ENCODE measurements around the gene NINJ2.

DNA sequence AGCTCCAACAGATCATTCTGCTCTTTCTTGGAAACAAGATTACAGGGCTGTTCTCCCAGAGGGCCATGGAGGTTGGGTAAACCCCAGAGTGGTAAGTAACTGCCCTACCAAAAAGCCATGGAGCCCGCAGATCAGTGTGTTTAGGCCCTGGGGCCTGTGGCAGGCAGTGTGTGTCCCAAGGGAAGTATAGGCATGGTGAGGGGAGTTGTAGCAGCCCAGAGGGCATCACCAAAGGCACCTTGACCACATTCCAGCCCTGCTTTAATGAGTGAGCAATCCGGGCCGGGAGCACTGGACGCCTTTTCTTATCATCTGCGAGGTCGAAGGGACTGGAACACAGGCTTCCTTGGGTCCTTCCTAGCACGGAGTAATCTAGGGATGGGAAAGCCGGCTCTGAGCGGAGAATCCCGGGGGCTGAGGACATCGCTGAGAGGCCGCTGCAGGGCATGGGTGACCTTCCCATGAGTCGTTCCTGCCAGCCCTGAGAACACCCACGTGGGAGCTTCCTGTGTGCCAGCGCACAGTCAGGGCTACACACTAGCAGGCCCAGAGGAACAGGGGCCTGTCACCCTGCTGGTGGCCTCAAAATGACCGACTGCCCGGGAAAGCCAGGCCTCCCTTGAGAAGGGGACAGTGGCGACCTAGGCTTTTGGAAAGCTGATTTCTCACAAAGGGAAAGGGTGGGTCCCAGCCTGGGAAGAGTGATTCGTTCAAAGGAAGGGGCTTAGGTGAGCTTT lies 91.3 kb downstream of the NINJ2 start:
- TF ChIP-seq, protein P1, sequence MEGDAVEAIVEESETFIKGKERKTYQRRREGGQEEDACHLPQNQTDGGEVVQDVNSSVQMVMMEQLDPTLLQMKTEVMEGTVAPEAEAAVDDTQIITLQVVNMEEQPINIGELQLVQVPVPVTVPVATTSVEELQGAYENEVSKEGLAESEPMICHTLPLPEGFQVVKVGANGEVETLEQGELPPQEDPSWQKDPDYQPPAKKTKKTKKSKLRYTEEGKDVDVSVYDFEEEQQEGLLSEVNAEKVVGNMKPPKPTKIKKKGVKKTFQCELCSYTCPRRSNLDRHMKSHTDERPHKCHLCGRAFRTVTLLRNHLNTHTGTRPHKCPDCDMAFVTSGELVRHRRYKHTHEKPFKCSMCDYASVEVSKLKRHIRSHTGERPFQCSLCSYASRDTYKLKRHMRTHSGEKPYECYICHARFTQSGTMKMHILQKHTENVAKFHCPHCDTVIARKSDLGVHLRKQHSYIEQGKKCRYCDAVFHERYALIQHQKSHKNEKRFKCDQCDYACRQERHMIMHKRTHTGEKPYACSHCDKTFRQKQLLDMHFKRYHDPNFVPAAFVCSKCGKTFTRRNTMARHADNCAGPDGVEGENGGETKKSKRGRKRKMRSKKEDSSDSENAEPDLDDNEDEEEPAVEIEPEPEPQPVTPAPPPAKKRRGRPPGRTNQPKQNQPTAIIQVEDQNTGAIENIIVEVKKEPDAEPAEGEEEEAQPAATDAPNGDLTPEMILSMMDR (conservative IDR thresholded peaks at IDR 0.05), result no peak
- TF ChIP-seq ZFX (IDR thresholded peaks at IDR 0.05), result 0 out of 2 replicates have a peak, but pooled peaks have one; percentile 11
